Suprapubic skin (tissue), 4 donors: ENCODE data around the gene GPC1. TPM values are rescaled to one million over a fixed set of nuclear protein-coding genes. Genes with fewer than 3 reads are reported as not detected.

Experiments
- DNase-seq, 2 donors: peaks; one replicate each; pipeline ENCODE4 v3.0.0-alpha.2; 2019; ENCODE audit warnings: low spot score in 2 of 2
- H3K27ac ChIP-seq: fragments of 200-600 bp; sonication (generic); one replicate; pipeline ENCODE4 v1.5.1; 2019
- H3K27me3 ChIP-seq: fragments of 200-600 bp; sonication (generic); one replicate; pipeline ENCODE4 v1.5.1; 2019
- H3K36me3 ChIP-seq: fragments of 200-600 bp; sonication (generic); one replicate; pipeline ENCODE4 v1.5.1; 2019
- H3K4me1 ChIP-seq: fragments of 200-600 bp; sonication (generic); one replicate; pipeline ENCODE4 v1.5.1; 2019
- H3K4me3 ChIP-seq: fragments of 200-600 bp; sonication (generic); one replicate; pipeline ENCODE4 v1.5.1; 2019; ENCODE audit warnings: mild to moderate bottlenecking
- H3K9me3 ChIP-seq: fragments of 200-600 bp; sonication (generic); one replicate; pipeline ENCODE4 v1.5.1; 2019
- EP300 ChIP-seq: sonication (generic); formaldehyde crosslinking; IDR thresholded peaks from one replicate; pipeline ENCODE4 v1.6.1; 2017; ENCODE audit warnings: antibody characterized with exemption
- POLR2A ChIP-seq, 2 donors: fragments of 450-650 bp; IDR thresholded peaks; one replicate each; pipeline ENCODE4 v1.6.1; 2017; ENCODE audit warnings: antibody characterized with exemption in 2 of 2, mild to moderate bottlenecking in 2 of 2, moderate library complexity in 2 of 2
- POLR2AphosphoS5 ChIP-seq, 3 donors: sonication (generic); formaldehyde crosslinking; IDR thresholded peaks; one replicate each; pipeline ENCODE4 v1.6.1; 2017; ENCODE audit warnings: antibody characterized with exemption in 3 of 3
- WGBS: methylation state at CpG from one replicate; pipeline ENCODE4 v1.1.5; 2018; 5-methylcytosine and 5-hydroxymethylcytosine counted together
- total RNA-seq, 4 donors: library from RNA; depleted of rRNA; stranded (reverse); fragments of >200 nt; gene quantifications; one replicate each; pipeline ENCODE4 v1.1.0, GENCODE V29; 2016
- TF ChIP-seq, protein P1 (sequence below), 2 donors: fragments of 200-600 bp in 1 of 2; fragments of 450-650 bp in 1 of 2; sonication (generic) in 1 of 2; IDR thresholded peaks; one replicate each; pipeline ENCODE4 v1.5.1; 2016 to 2019; ENCODE audit warnings: antibody characterized with exemption in 2 of 2, mild to moderate bottlenecking in 1 of 2, moderate library complexity in 1 of 2

GPC1 gene
- total RNA-seq, 4 donors from 2014 or later = 130 to 164 (median 145) TPM

- no peak for TF ChIP-seq POLR2A (IDR thresholded peaks at IDR 0.05)
- TF ChIP-seq EP300 = no peak
- no peak for TF ChIP-seq POLR2AphosphoS5 (IDR thresholded peaks at IDR 0.05)
- TF ChIP-seq, protein P1, sequence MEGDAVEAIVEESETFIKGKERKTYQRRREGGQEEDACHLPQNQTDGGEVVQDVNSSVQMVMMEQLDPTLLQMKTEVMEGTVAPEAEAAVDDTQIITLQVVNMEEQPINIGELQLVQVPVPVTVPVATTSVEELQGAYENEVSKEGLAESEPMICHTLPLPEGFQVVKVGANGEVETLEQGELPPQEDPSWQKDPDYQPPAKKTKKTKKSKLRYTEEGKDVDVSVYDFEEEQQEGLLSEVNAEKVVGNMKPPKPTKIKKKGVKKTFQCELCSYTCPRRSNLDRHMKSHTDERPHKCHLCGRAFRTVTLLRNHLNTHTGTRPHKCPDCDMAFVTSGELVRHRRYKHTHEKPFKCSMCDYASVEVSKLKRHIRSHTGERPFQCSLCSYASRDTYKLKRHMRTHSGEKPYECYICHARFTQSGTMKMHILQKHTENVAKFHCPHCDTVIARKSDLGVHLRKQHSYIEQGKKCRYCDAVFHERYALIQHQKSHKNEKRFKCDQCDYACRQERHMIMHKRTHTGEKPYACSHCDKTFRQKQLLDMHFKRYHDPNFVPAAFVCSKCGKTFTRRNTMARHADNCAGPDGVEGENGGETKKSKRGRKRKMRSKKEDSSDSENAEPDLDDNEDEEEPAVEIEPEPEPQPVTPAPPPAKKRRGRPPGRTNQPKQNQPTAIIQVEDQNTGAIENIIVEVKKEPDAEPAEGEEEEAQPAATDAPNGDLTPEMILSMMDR (IDR thresholded peaks at IDR 0.05) = no peak
- WGBS = 66% methylated on average over 6 of the region's 25 CpGs
- Histone ChIP-seq H3K4me3 (no peak overlapping the region), H3K27ac (no peak overlapping the region), H3K36me3 (peaks cover 3% of the 10 kb centered on the region), H3K4me1 (peaks cover 80% of the 10 kb centered on the region), H3K9me3 (no peaks in the 10 kb centered on the region), H3K27me3 (no peaks in the 10 kb centered on the region)
- DNase-seq = no peak
Observed at GRCh38 chr2:240442891-240443715, 7.6 kb downstream of the GPC1 start.

GRCh38 chr2:240443891-240444301 lies 8.4 kb downstream of the GPC1 start:
- no peak for DNase-seq
- Histone ChIP-seq H3K4me3 (no peak overlapping the region), H3K9me3 (no peaks in the 10 kb centered on the region), H3K27ac (no peak overlapping the region), H3K36me3 (peaks cover 3% of the 10 kb centered on the region), H3K4me1 (peaks cover 80% of the 10 kb centered on the region), H3K27me3 (no peaks in the 10 kb centered on the region)
- no peak for TF ChIP-seq EP300
- TF ChIP-seq POLR2AphosphoS5 (IDR thresholded peaks at IDR 0.05) = no peak
- no peak for TF ChIP-seq POLR2A (IDR thresholded peaks at IDR 0.05)
- TF ChIP-seq, protein P1 (IDR thresholded peaks at IDR 0.05) = no peak
- WGBS = 71% methylated on average over 10 of the region's 17 CpGs

- TF ChIP-seq POLR2AphosphoS5 (IDR thresholded peaks at IDR 0.05) = no peak
- TF ChIP-seq, protein P1 (IDR thresholded peaks at IDR 0.05) = no peak
- TF ChIP-seq EP300 = no peak
- no peak for TF ChIP-seq POLR2A (IDR thresholded peaks at IDR 0.05)
- Histone ChIP-seq H3K4me1 (peaks cover 80% of the 10 kb centered on the region), H3K27ac (no peak overlapping the region), H3K4me3 (no peak overlapping the region), H3K27me3 (no peaks in the 10 kb centered on the region), H3K9me3 (no peaks in the 10 kb centered on the region), H3K36me3 (peaks cover 3% of the 10 kb centered on the region)
- no peak for DNase-seq
- 78% methylated on average over 3 of the region's 16 CpGs for WGBS
Observed at GRCh38 chr2:240444464-240444863, 9.0 kb downstream of the GPC1 start.

- 91% methylated on average over 10 of the region's 24 CpGs for WGBS
- Histone ChIP-seq H3K4me3 (no peak overlapping the region), H3K4me1 (peaks cover 81% of the 10 kb centered on the region), H3K9me3 (no peaks in the 10 kb centered on the region), H3K36me3 (peaks cover 3% of the 10 kb centered on the region), H3K27me3 (peaks cover 9% of the 10 kb centered on the region), H3K27ac (no peak overlapping the region)
- TF ChIP-seq, protein P1 (IDR thresholded peaks at IDR 0.05) = no peak
- TF ChIP-seq POLR2AphosphoS5 (IDR thresholded peaks at IDR 0.05) = no peak
- TF ChIP-seq POLR2A (IDR thresholded peaks at IDR 0.05) = no peak
- TF ChIP-seq EP300 = no peak
- no peak for DNase-seq
Observed at GRCh38 chr2:240445961-240446663, 10.6 kb downstream of the GPC1 start.

DNA sequence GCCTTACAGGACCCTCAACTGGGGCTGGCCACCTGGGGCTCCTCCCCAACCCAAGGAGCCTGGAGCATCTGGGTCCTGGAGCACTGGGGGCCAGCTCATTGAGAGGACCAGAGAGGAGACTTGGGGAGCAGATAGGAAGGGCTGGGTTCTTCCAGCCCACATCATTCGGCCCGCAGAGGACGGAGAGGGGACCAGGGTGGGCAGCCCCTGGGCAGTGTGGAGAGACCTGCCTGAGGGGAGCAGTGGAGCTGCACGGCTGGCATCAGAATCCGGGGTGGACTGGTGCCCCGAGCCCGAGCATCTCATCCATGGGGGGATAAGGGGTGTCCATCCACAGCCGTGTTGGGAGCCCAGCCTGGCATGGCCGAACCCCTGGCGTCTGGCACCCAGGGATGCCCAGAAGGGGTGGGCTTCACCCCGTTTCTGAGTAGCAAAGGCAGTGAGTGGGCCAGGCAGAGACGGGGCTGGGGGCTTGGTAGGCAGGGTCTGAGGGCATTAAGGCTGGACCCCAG lies 11.3 kb downstream of the GPC1 start:
- H3K4me1 ChIP-seq = peaks cover 81% of the 10 kb centered on the region

More for the DNA sequence above, 11.3 kb downstream of the GPC1 start:
- no peak overlapping the region for H3K4me3 ChIP-seq
- DNase-seq = no peak
- no peak overlapping the region for H3K27ac ChIP-seq
- no peaks in the 10 kb centered on the region for H3K9me3 ChIP-seq
- peaks cover 3% of the 10 kb centered on the region for H3K36me3 ChIP-seq
- H3K27me3 ChIP-seq = peaks cover 13% of the 10 kb centered on the region
- WGBS = no CpG with 5 or more reads among the region's 12 CpGs
- TF ChIP-seq, protein P1 (IDR thresholded peaks at IDR 0.05) = no peak
- TF ChIP-seq EP300 (no peak), POLR2AphosphoS5 (IDR thresholded peaks at IDR 0.05) (no peak)
